HepG2 (cell line): Measurements from ENCODE around the gene SYNC. TPM values are rescaled to one million over a fixed set of nuclear protein-coding genes. Genes with fewer than 3 reads are reported as not detected.

ENCODE experiments used
- ATAC-seq: fragments of 200-7000 bp; cut with Tn5 transposase; 3 replicates; pipeline ENCODE4 v1.9.1; 2020; ENCODE audit warnings: mild to moderate bottlenecking, moderate library complexity
- BruUV-seq: library from RNA; stranded (reverse); fragments of 400-500 nt; replicated peaks from 2 replicates; lab custom pipeline; 2021; lab: Mats Ljungman, UMichigan
- CTCF ChIA-PET: fragments of 300-600 bp; formaldehyde crosslinking; extraction: SDS; loops from one replicate; lab custom pipeline; 2021; ENCODE audit warnings: low total read pairs, inconsistent platforms, low intra/inter-chr PET ratio; lab: Yijun Ruan, JAX
- POLR2A ChIA-PET: fragments of 350-600 bp; sonication (Branson Sonifier 250); formaldehyde crosslinking; loops from one replicate; lab custom pipeline; 2020; ENCODE audit warnings: antibody characterized with exemption, inconsistent platforms; lab: Yijun Ruan, JAX
- DNase-seq: peaks from one replicate; pipeline ENCODE4 v3.0.0-alpha.2; 2015; ENCODE audit warnings: low spot score
- FAIRE-seq: peaks from 3 replicates; lab custom pipeline; 2011; peaks lifted over from hg19 to GRCh38; lab: Jason Lieb, UNC
- H2AFZ ChIP-seq: one replicate; pipeline ENCODE4 v1.6.1; 2011; ENCODE audit warnings: low read length, inconsistent platforms
- H3K27ac ChIP-seq: fragments of 300-600 bp; 3 replicates; pipeline ENCODE4 v1.8.0; 2011; ENCODE audit warnings: mixed run types, mild to moderate bottlenecking, mixed read lengths, low read length, inconsistent platforms; ENCODE audit not compliant: insufficient read depth; ENCODE audit errors: extremely low read length
- H3K27me3 ChIP-seq, 2 experiments: fragments of 200-600 bp in 1 of 2; 2 replicates in 1 of 2; 3 replicates in 1 of 2; pipeline versions ENCODE4 v1.6.0 to v1.8.0; 2011; ENCODE audit warnings: low read length in 2 of 2, mild to moderate bottlenecking in 2 of 2, moderate library complexity in 2 of 2, inconsistent platforms in 1 of 2; ENCODE audit not compliant: insufficient read depth in 2 of 2, control insufficient read depth in 1 of 2
- H3K36me3 ChIP-seq, 2 experiments: fragments of 200-600 bp in 1 of 2; replicated peaks in 1 of 2; 2 replicates in 1 of 2; 3 replicates in 1 of 2; pipeline versions ENCODE4 v1.5.1 to v1.8.0; 2011; ENCODE audit warnings: low read length in 2 of 2, inconsistent platforms in 1 of 2; ENCODE audit not compliant: insufficient read depth in 2 of 2, control insufficient read depth in 1 of 2
- H3K4me1 ChIP-seq: 2 replicates; pipeline ENCODE4 v1.5.1; 2012; ENCODE audit warnings: low read length, inconsistent platforms; ENCODE audit not compliant: insufficient read depth
- H3K4me2 ChIP-seq: 2 replicates; pipeline ENCODE4 v1.6.0; 2011; ENCODE audit warnings: low read depth, low read length, inconsistent platforms
- H3K4me3 ChIP-seq, 3 experiments: fragments of 200-600 bp in 1 of 3; sonication (generic), shearing (Covaris generic) in 1 of 3; replicated peaks in 1 of 3; 2 replicates each; pipeline ENCODE4 v1.5.1; 2011 to 2016; ENCODE audit warnings: low read length in 3 of 3, inconsistent platforms in 2 of 3, low read depth in 2 of 3, mild to moderate bottlenecking in 2 of 3, control low read depth in 1 of 3, mixed read lengths in 1 of 3; ENCODE audit not compliant: insufficient read depth in 1 of 3
- H3K79me2 ChIP-seq: one replicate; pipeline ENCODE4 v1.6.1; 2011; ENCODE audit warnings: low read length, inconsistent platforms; ENCODE audit not compliant: insufficient read depth
- H3K9ac ChIP-seq: 2 replicates; pipeline ENCODE4 v1.6.0; 2011; ENCODE audit warnings: mild to moderate bottlenecking, low read depth, low read length, inconsistent platforms; ENCODE audit not compliant: insufficient read depth
- H3K9me3 ChIP-seq: 2 replicates; pipeline ENCODE4 v1.5.1; 2012; ENCODE audit warnings: mild to moderate bottlenecking, low read length
- H4K20me1 ChIP-seq: 2 replicates; pipeline ENCODE4 v1.6.0; 2011; ENCODE audit warnings: inconsistent platforms, mild to moderate bottlenecking, low read length, moderate library complexity; ENCODE audit not compliant: insufficient read depth
- GLI4 ChIP-seq: sonication (generic); formaldehyde crosslinking; IDR thresholded peaks from 2 replicates; pipeline ENCODE4 v1.5.1; 2020; ENCODE audit warnings: missing genetic modification reagents, mild to moderate bottlenecking, moderate library complexity, borderline replicate concordance
- NBN ChIP-seq: fragments of 450-650 bp; conservative IDR thresholded peaks from 2 replicates; pipeline ENCODE4 v1.6.1; 2017
- SNAI1 ChIP-seq: sonication (generic); formaldehyde crosslinking; IDR thresholded peaks from 2 replicates; pipeline ENCODE4 v1.5.0; 2020; ENCODE audit warnings: mild to moderate bottlenecking, missing genetic modification reagents, borderline replicate concordance
- ZKSCAN5 ChIP-seq: sonication (generic); formaldehyde crosslinking; IDR thresholded peaks from 2 replicates; pipeline ENCODE4 v1.5.1; 2020; ENCODE audit warnings: mild to moderate bottlenecking, missing genetic modification reagents
- ZNF34 ChIP-seq: sonication (generic); formaldehyde crosslinking; IDR thresholded peaks from 2 replicates; pipeline ENCODE4 v1.4.0; 2020; ENCODE audit warnings: mild to moderate bottlenecking, missing genetic modification reagents, borderline replicate concordance
- ZNF605 ChIP-seq: sonication (generic); formaldehyde crosslinking; IDR thresholded peaks from 2 replicates; pipeline ENCODE4 v1.8.0; 2022; ENCODE audit warnings: mild to moderate bottlenecking, missing genetic modification reagents
- ZNF775 ChIP-seq: sonication (generic); formaldehyde crosslinking; IDR thresholded peaks from 2 replicates; pipeline ENCODE4 v1.4.0; 2020; ENCODE audit warnings: missing genetic modification reagents, mild to moderate bottlenecking, moderate library complexity, borderline replicate concordance
- ZNF883 ChIP-seq: sonication (generic); formaldehyde crosslinking; IDR thresholded peaks from 2 replicates; pipeline ENCODE4 v1.5.1; 2020; ENCODE audit warnings: mild to moderate bottlenecking, missing genetic modification reagents; ENCODE audit errors: not compliant biosample characterization
- WGBS: methylation state at CpG from one replicate; pipeline ENCODE4 v1.1.6; 2017; ENCODE audit warnings: low lambda C conversion rate; 5-methylcytosine and 5-hydroxymethylcytosine counted together
- in situ Hi-C: cut with HindIII; loops from 2 replicates; pipeline ENCODE4 v1.10.0; 2017; ENCODE audit warnings: low pct_unique_long_range_greater_than_20kb; ENCODE audit not compliant: extremely low pct_ligation_motif_present
- intact Hi-C: fragments of 100-400 bp; cut with micrococcal nuclease; formaldehyde crosslinking; loops from one replicate; pipeline ENCODE4 v1.10.0; 2022; ENCODE audit not compliant: unreplicated experiment
- polyA plus RNA-seq, 8 experiments: library from polyadenylated mRNA; depleted of rRNA in 3 of 8; stranded (reverse) in 7 of 8; unstranded in 1 of 8; fragments of >200 nt; fragmentation: Illumina TruSeq in 4 of 8; extraction: Trizol in 4 of 8; gene quantifications; 2 replicates each; pipeline versions ENCODE4 v1.2.1 to v1.2.3, GENCODE V29; 2011 to 2016; ENCODE audit warnings: low read depth in 4 of 8, missing spikeins in 1 of 8, mixed read lengths in 1 of 8; ENCODE audit not compliant: insufficient read depth in 1 of 8
- total RNA-seq, 5 experiments: library from RNA; depleted of rRNA; stranded (reverse); fragments of >200 nt; fragmentation: Illumina TruSeq; extraction: Trizol; gene quantifications; 2 replicates each; pipeline ENCODE4 v1.2.3, GENCODE V29; 2016; ENCODE audit warnings: low read depth in 1 of 5
- TF ChIP-seq, protein P1 (sequence below): sonication (generic); formaldehyde crosslinking; IDR thresholded peaks from 2 replicates; pipeline ENCODE4 v1.4.0; 2020; ENCODE audit warnings: missing genetic modification reagents, low read depth, mild to moderate bottlenecking, borderline replicate concordance

The SYNC gene
- total and polyA plus RNA-seq, 2 of the 13 experiments (the other 11 are each of a cell fraction or from before 2014, with no cell fraction given), result 2.4 to 5.4 TPM

DNA sequence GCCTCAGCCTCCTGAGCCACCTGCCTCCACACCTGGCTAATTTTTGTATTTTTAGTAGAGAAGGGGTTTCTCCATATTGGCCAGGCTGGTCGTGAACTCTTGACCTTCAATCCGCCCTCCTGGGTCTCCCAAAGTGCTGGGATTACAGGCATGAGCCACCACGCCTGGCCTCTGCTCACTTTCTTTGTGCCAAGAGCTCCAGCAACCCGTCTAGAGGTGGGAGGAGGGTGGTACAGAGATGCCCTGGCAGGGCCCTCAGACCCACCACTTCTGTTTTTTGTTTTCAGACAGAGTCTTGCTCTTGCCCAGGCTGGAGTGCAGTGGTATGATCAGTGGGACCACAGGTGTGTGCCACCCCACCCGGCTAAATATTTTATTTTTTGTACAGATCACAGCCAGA, 6.9 kb upstream of the SYNC start:
- Histone ChIP-seq H3K36me3 (no peaks in the 10 kb centered on the region), H3K4me1 (peaks cover 61% of the 10 kb centered on the region), H3K79me2 (no peaks in the 10 kb centered on the region), H3K4me3 (no peak overlapping the region), H2AFZ (no peak overlapping the region), H3K27ac (no peak overlapping the region), H4K20me1 (no peaks in the 10 kb centered on the region), H3K9ac (no peak overlapping the region), H3K9me3 (no peaks in the 10 kb centered on the region), H3K27me3 (peaks cover 2 to 5% of the 10 kb centered on the region in 2 experiments; a peak in 1 of 5 replicates), H3K4me2 (no peak overlapping the region)
- in situ Hi-C loops (no loop called here), intact Hi-C loops (no loop called here)
- DNase-seq, result no peak
- no peak for FAIRE-seq
- POLR2A ChIA-PET, result interaction anchor here (1.3 to 1.9 kb wide), 2 partner anchors 14 to 261 kb away, joined by 3 to 6 read pairs; no protein-coding TSS in a partner anchor
- no TSS peak for BruUV-seq
- 0 out of 3 replicates have a peak, but pooled peaks have one; percentile 5 for ATAC-seq
- CTCF ChIA-PET, result no interaction called here
- TF ChIP-seq ZKSCAN5 (no peak), ZNF775 (no peak), GLI4 (CRISPR knock-in tag) (no peak), ZNF34 (no peak), ZNF883 (CRISPR knock-in tag) (no peak), NBN (no peak), SNAI1 (no peak), ZNF605 (CRISPR knock-in tag) (no peak)
- TF ChIP-seq, protein P1, sequence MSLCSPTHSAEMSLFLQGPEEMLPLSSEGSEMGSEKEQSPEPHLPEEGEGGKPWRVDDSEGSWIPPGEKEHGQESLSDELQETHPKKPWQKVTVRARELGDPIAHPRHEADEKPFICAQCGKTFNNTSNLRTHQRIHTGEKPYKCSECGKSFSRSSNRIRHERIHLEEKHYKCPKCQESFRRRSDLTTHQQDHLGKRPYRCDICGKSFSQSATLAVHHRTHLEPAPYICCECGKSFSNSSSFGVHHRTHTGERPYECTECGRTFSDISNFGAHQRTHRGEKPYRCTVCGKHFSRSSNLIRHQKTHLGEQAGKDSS, result no peak
- 43% methylated on average over 4 of the region's 5 CpGs for WGBS
